ENCODE data around the gene APBA2. TPM values are rescaled to one million over a fixed set of nuclear protein-coding genes. Genes with fewer than 3 reads are reported as not detected.

The APBA2 gene
- total and polyA plus RNA-seq, 10 of the 15 experiments (the other 5 are each of a cell fraction or from before 2014, with no cell fraction given) = 0.06 to 0.26 (median 0.07) TPM; not detected in 7

DNA sequence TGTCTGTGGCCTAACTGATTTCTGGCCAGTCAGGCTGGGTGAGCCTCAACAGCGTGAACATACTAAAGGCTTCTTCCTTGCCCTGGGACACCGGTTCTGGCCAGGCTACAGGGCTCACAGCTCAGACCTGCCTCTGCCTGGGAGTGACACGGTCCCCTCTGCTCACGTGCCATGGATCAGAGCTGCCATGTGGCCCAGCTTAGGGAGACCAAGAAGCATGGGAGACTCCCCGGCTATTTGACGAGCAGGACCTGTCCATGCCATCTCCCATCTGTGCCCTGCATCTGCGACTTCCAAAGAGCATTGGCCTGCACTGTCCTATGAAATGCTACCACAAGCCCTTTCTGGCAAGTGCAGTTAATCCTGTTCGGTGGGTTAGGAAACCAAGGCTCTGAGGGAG lies 57.4 kb downstream of the APBA2 start:
- no peak for FAIRE-seq
- SMC1A ChIA-PET (ENCODE audit: uncharacterized antibody, unreplicated experiment) = no interaction called here
- Histone ChIP-seq H3K4me3 (no peak overlapping the region), H3K27me3 (replicated peaks in 1 of 2; ENCODE audit: control insufficient read depth in 2 of 2, insufficient read depth in 2 of 2, low read length in 1 of 2) (no peaks in the 10 kb centered on the region; a peak in 3 of 4 replicates), H3K36me3 (ENCODE audit: control insufficient read depth in 2 of 2, insufficient read depth in 2 of 2, low read length in 1 of 2) (no peaks in the 10 kb centered on the region), H2AFZ (ENCODE audit: control insufficient read depth, low read depth, low read length) (no peak overlapping the region), H4K20me1 (ENCODE audit: control insufficient read depth, insufficient read depth) (no peaks in the 10 kb centered on the region), H3K4me2 (ENCODE audit: control insufficient read depth, insufficient read depth) (no peak overlapping the region), H3K4me1 (ENCODE audit: control insufficient read depth, insufficient read depth, low read length) (no peaks in the 10 kb centered on the region), H3K9me3 (replicated peaks; ENCODE audit: control insufficient read depth, insufficient read depth, low read length) (no peaks in the 10 kb centered on the region), H3K79me2 (ENCODE audit: control insufficient read depth, insufficient read depth, low read length) (no peaks in the 10 kb centered on the region), H3K27ac (ENCODE audit: control insufficient read depth, insufficient read depth) (no peak overlapping the region), H3K9ac (ENCODE audit: control insufficient read depth, insufficient read depth, low read length) (no peak overlapping the region)
- no peak for ATAC-seq
- DNase-seq (ENCODE audit: low read depth, low spot score) = no peak
- POLR2A ChIA-PET = no interaction called here
- RAD21 ChIA-PET (ENCODE audit: unreplicated experiment) = no interaction called here
- in situ Hi-C loops (cut with MboI) (no loop called here), intact Hi-C loops (cut with micrococcal nuclease; ENCODE audit: unreplicated experiment) (no loop called here)
- 38% methylated on average over 8 of the region's 8 CpGs for WGBS (ENCODE audit: insufficient coverage, insufficient replicate concordance, low lambda C conversion rate, missing lambda C conversion rate)
- TF ChIP-seq SREBF2 (IDR thresholded peaks at IDR 0.05; ENCODE audit: low read length) (no peak), CHD2 (IDR thresholded peaks at IDR 0.05; ENCODE audit: borderline replicate concordance, low read depth, low read length) (no peak), MYB (IDR thresholded peaks at IDR 0.05; ENCODE audit: borderline replicate concordance, low read depth, low read length) (no peak)
- TF ChIP-seq, protein P1, sequence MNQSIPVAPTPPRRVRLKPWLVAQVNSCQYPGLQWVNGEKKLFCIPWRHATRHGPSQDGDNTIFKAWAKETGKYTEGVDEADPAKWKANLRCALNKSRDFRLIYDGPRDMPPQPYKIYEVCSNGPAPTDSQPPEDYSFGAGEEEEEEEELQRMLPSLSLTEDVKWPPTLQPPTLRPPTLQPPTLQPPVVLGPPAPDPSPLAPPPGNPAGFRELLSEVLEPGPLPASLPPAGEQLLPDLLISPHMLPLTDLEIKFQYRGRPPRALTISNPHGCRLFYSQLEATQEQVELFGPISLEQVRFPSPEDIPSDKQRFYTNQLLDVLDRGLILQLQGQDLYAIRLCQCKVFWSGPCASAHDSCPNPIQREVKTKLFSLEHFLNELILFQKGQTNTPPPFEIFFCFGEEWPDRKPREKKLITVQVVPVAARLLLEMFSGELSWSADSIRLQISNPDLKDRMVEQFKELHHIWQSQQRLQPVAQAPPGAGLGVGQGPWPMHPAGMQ (IDR thresholded peaks at IDR 0.05; ENCODE audit: borderline replicate concordance) = no peak
- CTCF ChIA-PET = no interaction called here
- BruUV-seq (replicated peaks) = no TSS peak

DNA sequence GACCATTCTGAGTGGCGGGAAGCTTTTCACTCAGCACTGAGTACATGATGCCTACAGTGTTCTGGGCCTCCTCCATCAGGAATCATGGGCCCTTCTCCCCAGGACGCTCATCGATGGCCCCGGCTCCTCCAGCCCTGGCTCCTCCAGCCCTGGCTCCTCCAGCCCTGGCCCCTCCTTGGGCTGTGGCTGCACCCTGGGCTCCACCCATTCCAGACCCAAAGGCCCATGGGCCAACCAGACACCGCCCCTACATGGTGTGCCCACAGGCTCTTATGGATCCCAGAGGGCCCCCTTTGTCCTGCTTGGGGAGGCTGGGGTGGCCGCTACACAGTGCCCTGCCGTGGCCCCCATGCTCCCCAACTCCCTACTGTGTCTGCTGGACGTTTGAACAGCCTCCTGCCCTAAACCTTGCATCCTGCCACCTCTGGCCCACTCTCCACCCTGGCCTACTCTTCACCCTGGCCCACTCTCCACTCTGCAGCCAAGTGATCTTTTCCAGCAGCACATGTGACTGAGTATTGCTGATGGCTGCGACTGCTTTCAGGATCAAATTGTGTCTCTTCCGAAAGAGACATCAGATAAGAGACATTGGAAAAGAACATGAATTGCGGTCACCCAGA lies 57.9 kb downstream of the APBA2 start:
- intact Hi-C loops (cut with micrococcal nuclease; ENCODE audit: unreplicated experiment) = no loop called here
- Histone ChIP-seq H3K36me3 (ENCODE audit: control insufficient read depth in 2 of 2, insufficient read depth in 2 of 2, low read length in 1 of 2) (no peaks in the 10 kb centered on the region), H3K9me3 (replicated peaks; ENCODE audit: control insufficient read depth, insufficient read depth, low read length) (no peaks in the 10 kb centered on the region), H4K20me1 (ENCODE audit: control insufficient read depth, insufficient read depth) (no peaks in the 10 kb centered on the region), H3K4me3 (no peak overlapping the region), H3K9ac (ENCODE audit: control insufficient read depth, insufficient read depth, low read length) (no peak overlapping the region), H2AFZ (ENCODE audit: control insufficient read depth, low read depth, low read length) (no peak overlapping the region), H3K79me2 (ENCODE audit: control insufficient read depth, insufficient read depth, low read length) (no peaks in the 10 kb centered on the region), H3K27me3 (replicated peaks in 1 of 2; ENCODE audit: control insufficient read depth in 2 of 2, insufficient read depth in 2 of 2, low read length in 1 of 2) (no peaks in the 10 kb centered on the region; a peak in 3 of 4 replicates), H3K4me1 (ENCODE audit: control insufficient read depth, insufficient read depth, low read length) (no peaks in the 10 kb centered on the region), H3K27ac (ENCODE audit: control insufficient read depth, insufficient read depth) (no peak overlapping the region), H3K4me2 (ENCODE audit: control insufficient read depth, insufficient read depth) (no peak overlapping the region)
- SMC1A ChIA-PET (ENCODE audit: uncharacterized antibody, unreplicated experiment) = no interaction called here
- WGBS (ENCODE audit: insufficient coverage, insufficient replicate concordance, low lambda C conversion rate, missing lambda C conversion rate) = 39% methylated on average over 11 of the region's 11 CpGs
- no TSS peak for BruUV-seq (replicated peaks)
- RAD21 ChIA-PET (ENCODE audit: unreplicated experiment) = no interaction called here
- in situ Hi-C loops (cut with MboI) = no loop called here
- FAIRE-seq (no peak), ATAC-seq (no peak), DNase-seq (ENCODE audit: low read depth, low spot score) (no peak)
- POLR2A ChIA-PET = no interaction called here
- CTCF ChIA-PET = no interaction called here
- TF ChIP-seq, protein P2, sequence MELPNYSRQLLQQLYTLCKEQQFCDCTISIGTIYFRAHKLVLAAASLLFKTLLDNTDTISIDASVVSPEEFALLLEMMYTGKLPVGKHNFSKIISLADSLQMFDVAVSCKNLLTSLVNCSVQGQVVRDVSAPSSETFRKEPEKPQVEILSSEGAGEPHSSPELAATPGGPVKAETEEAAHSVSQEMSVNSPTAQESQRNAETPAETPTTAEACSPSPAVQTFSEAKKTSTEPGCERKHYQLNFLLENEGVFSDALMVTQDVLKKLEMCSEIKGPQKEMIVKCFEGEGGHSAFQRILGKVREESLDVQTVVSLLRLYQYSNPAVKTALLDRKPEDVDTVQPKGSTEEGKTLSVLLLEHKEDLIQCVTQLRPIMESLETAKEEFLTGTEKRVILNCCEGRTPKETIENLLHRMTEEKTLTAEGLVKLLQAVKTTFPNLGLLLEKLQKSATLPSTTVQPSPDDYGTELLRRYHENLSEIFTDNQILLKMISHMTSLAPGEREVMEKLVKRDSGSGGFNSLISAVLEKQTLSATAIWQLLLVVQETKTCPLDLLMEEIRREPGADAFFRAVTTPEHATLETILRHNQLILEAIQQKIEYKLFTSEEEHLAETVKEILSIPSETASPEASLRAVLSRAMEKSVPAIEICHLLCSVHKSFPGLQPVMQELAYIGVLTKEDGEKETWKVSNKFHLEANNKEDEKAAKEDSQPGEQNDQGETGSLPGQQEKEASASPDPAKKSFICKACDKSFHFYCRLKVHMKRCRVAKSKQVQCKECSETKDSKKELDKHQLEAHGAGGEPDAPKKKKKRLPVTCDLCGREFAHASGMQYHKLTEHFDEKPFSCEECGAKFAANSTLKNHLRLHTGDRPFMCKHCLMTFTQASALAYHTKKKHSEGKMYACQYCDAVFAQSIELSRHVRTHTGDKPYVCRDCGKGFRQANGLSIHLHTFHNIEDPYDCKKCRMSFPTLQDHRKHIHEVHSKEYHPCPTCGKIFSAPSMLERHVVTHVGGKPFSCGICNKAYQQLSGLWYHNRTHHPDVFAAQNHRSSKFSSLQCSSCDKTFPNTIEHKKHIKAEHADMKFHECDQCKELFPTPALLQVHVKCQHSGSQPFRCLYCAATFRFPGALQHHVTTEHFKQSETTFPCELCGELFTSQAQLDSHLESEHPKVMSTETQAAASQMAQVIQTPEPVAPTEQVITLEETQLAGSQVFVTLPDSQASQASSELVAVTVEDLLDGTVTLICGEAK (IDR thresholded peaks at IDR 0.05; ENCODE audit: borderline replicate concordance) = no peak
- TF ChIP-seq, protein P3, sequence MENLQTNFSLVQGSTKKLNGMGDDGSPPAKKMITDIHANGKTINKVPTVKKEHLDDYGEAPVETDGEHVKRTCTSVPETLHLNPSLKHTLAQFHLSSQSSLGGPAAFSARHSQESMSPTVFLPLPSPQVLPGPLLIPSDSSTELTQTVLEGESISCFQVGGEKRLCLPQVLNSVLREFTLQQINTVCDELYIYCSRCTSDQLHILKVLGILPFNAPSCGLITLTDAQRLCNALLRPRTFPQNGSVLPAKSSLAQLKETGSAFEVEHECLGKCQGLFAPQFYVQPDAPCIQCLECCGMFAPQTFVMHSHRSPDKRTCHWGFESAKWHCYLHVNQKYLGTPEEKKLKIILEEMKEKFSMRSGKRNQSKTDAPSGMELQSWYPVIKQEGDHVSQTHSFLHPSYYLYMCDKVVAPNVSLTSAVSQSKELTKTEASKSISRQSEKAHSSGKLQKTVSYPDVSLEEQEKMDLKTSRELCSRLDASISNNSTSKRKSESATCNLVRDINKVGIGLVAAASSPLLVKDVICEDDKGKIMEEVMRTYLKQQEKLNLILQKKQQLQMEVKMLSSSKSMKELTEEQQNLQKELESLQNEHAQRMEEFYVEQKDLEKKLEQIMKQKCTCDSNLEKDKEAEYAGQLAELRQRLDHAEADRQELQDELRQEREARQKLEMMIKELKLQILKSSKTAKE (IDR thresholded peaks at IDR 0.05; ENCODE audit: low read depth, poor library complexity, severe bottlenecking) = no peak
- TF ChIP-seq MTA3 (IDR thresholded peaks at IDR 0.05; ENCODE audit: borderline replicate concordance, low read length) (no peak), NRF1 (conservative IDR thresholded peaks at IDR 0.05; ENCODE audit: low read depth, low read length) (no peak)
